Activated CD4-positive, alpha-beta T cell treated with anti-CD3 and anti-CD28 coated beads, Interleukin-2, amount 10 ng/mL, durations not matched to agents 7 days and 5 days (primary cell): ENCODE results near the gene NT5DC4. TPM values are rescaled to one million over a fixed set of nuclear protein-coding genes. Genes with fewer than 3 reads are reported as not detected.

Experiments used
- CTCF ChIA-PET: fragments of 350-600 bp; sonication (Branson Sonifier 250); formaldehyde crosslinking; loops from one replicate; lab custom pipeline; 2021; ENCODE audit warnings: antibody characterized with exemption; lab: Charles Lee
- POLR2A ChIA-PET: fragments of 350-600 bp; sonication (Branson Sonifier 250); formaldehyde crosslinking; loops from one replicate; lab custom pipeline; 2021; ENCODE audit warnings: antibody characterized with exemption; lab: Charles Lee
- DNase-seq: peaks from one replicate; pipeline ENCODE4 v3.0.0-alpha.2; 2020
- H3K27ac Mint-ChIP-seq: one replicate; pipeline ENCODE4 v1.8.0; 2021; ENCODE audit warnings: mild to moderate bottlenecking, moderate library complexity, mixed read lengths
- H3K27me3 Mint-ChIP-seq: one replicate; pipeline ENCODE4 v1.8.0; 2021; ENCODE audit warnings: mixed read lengths
- H3K36me3 Mint-ChIP-seq: one replicate; pipeline ENCODE4 v1.8.0; 2021; ENCODE audit warnings: low read depth, mixed read lengths
- H3K4me1 Mint-ChIP-seq: one replicate; pipeline ENCODE4 v1.8.0; 2021; ENCODE audit warnings: mixed read lengths
- H3K4me3 Mint-ChIP-seq: one replicate; pipeline ENCODE4 v1.8.0; 2021; ENCODE audit warnings: mild to moderate bottlenecking, moderate library complexity, mixed read lengths
- H3K9me3 Mint-ChIP-seq: one replicate; pipeline ENCODE4 v1.8.0; 2021; ENCODE audit warnings: mixed read lengths
- total RNA-seq, 2 experiments: library from RNA; stranded (reverse); gene quantifications; one replicate each; pipeline ENCODE4 v1.2.3, GENCODE V29; 2021

The NT5DC4 gene
- total RNA-seq, 2 experiments from 2014 or later, result not detected

GRCh38 chr2:112726487-112727190 is 5.8 kb downstream of the NT5DC4 start:
- no peak overlapping the region for H3K4me3 Mint-ChIP-seq
- peaks cover 21% of the 10 kb centered on the region for H3K4me1 Mint-ChIP-seq
- peaks cover 7% of the 10 kb centered on the region for H3K27me3 Mint-ChIP-seq
- peak; percentile 91 for DNase-seq
- H3K9me3 Mint-ChIP-seq, result no peaks in the 10 kb centered on the region
- peak overlapping the region; percentile 36 for H3K27ac Mint-ChIP-seq
- POLR2A ChIA-PET, result no interaction called here
- no peaks in the 10 kb centered on the region for H3K36me3 Mint-ChIP-seq
- CTCF ChIA-PET, result interaction anchor here (0.6 to 7.7 kb wide), 37 partner anchors 8 to 839 kb away, joined by 3 to 97 read pairs (median 4); partner anchors contain the start of genes CHCHD5 and SLC20A1

GRCh38 chr2:112727276-112728028 is 6.6 kb downstream of the NT5DC4 start:
- Mint-ChIP-seq H3K27me3 (peaks cover 7% of the 10 kb centered on the region), H3K9me3 (no peaks in the 10 kb centered on the region), H3K4me3 (no peak overlapping the region), H3K27ac (no peak overlapping the region), H3K36me3 (no peaks in the 10 kb centered on the region), H3K4me1 (peaks cover 21% of the 10 kb centered on the region)
- ChIA-PET POLR2A (no interaction called here), CTCF (interaction anchor here (0.6 to 7.7 kb wide), 26 partner anchors 9 to 606 kb away, joined by 3 to 97 read pairs (median 5); partner anchors contain the start of gene CHCHD5)
- no peak for DNase-seq

GRCh38 chr2:112728029-112728362 is 7.2 kb downstream of the NT5DC4 start:
- Mint-ChIP-seq H3K27ac (no peak overlapping the region), H3K4me3 (no peak overlapping the region), H3K4me1 (peaks cover 21% of the 10 kb centered on the region), H3K9me3 (no peaks in the 10 kb centered on the region), H3K27me3 (peaks cover 7% of the 10 kb centered on the region), H3K36me3 (no peaks in the 10 kb centered on the region)
- ChIA-PET CTCF (interaction anchor here (0.9 to 7.7 kb wide), 14 partner anchors 9 to 144 kb away, joined by 3 to 97 read pairs (median 8); partner anchors contain the start of gene CHCHD5), POLR2A (no interaction called here)
- DNase-seq, result peak; percentile 4

- no peak for DNase-seq
Observed at GRCh38 chr2:112728378-112729175, 7.8 kb downstream of the NT5DC4 start.

GRCh38 chr2:112730216-112730615 is 9.4 kb downstream of the NT5DC4 start:
- ChIA-PET CTCF (interaction anchor here (0.7 to 1.3 kb wide), 4 partner anchors 9 to 133 kb away, joined by 3 to 5 read pairs (median 4); no protein-coding TSS in a partner anchor), POLR2A (no interaction called here)
- DNase-seq, result no peak
- Mint-ChIP-seq H3K27me3 (peaks cover 7% of the 10 kb centered on the region), H3K4me1 (peaks cover 21% of the 10 kb centered on the region), H3K27ac (no peak overlapping the region), H3K4me3 (no peak overlapping the region), H3K9me3 (no peaks in the 10 kb centered on the region), H3K36me3 (no peaks in the 10 kb centered on the region)

More at GRCh38 chr2:112728378-112729175, 7.8 kb downstream of the NT5DC4 start:
- no peak overlapping the region for H3K4me3 Mint-ChIP-seq
- POLR2A ChIA-PET, result no interaction called here
- H3K27me3 Mint-ChIP-seq, result peaks cover 7% of the 10 kb centered on the region
- no peak overlapping the region for H3K27ac Mint-ChIP-seq
- H3K9me3 Mint-ChIP-seq, result no peaks in the 10 kb centered on the region
- CTCF ChIA-PET, result interaction anchor here (0.9 to 7.7 kb wide), 11 partner anchors 8 to 157 kb away, joined by 3 to 97 read pairs (median 3); partner anchors contain the start of gene CHCHD5
- H3K36me3 Mint-ChIP-seq, result no peaks in the 10 kb centered on the region
- peaks cover 21% of the 10 kb centered on the region for H3K4me1 Mint-ChIP-seq

GRCh38 chr2:112730791-112731190 is 10.0 kb downstream of the NT5DC4 start:
- no peak for DNase-seq
- Mint-ChIP-seq H3K27ac (no peak overlapping the region), H3K36me3 (no peaks in the 10 kb centered on the region), H3K4me1 (peaks cover 20% of the 10 kb centered on the region), H3K27me3 (peaks cover 7% of the 10 kb centered on the region), H3K9me3 (no peaks in the 10 kb centered on the region), H3K4me3 (no peak overlapping the region)
- ChIA-PET POLR2A (no interaction called here), CTCF (interaction anchor here (1.2 to 1.3 kb wide), 2 partner anchors 18 to 39 kb away, joined by 3 to 5 read pairs; no protein-coding TSS in a partner anchor)

- H3K36me3 Mint-ChIP-seq, result peaks cover 2% of the 10 kb centered on the region
- H3K27ac Mint-ChIP-seq, result no peak overlapping the region
- no peak for DNase-seq
- no peaks in the 10 kb centered on the region for H3K9me3 Mint-ChIP-seq
- CTCF ChIA-PET, result interaction anchor here (0.6 to 1.2 kb wide), 2 partner anchors 9 to 18 kb away, joined by 3 read pairs; no protein-coding TSS in a partner anchor
- no peak overlapping the region for H3K4me3 Mint-ChIP-seq
- H3K27me3 Mint-ChIP-seq, result peaks cover 7% of the 10 kb centered on the region
- peaks cover 16% of the 10 kb centered on the region for H3K4me1 Mint-ChIP-seq
- POLR2A ChIA-PET, result no interaction called here
Observed at GRCh38 chr2:112731479-112731878, 10.7 kb downstream of the NT5DC4 start.

GRCh38 chr2:112733456-112733855 is 12.6 kb downstream of the NT5DC4 start:
- Mint-ChIP-seq H3K4me3 (no peak overlapping the region), H3K27ac (no peak overlapping the region), H3K9me3 (no peaks in the 10 kb centered on the region), H3K36me3 (peaks cover 18% of the 10 kb centered on the region), H3K27me3 (no peaks in the 10 kb centered on the region), H3K4me1 (peaks cover under 1% of the 10 kb centered on the region)
- ChIA-PET CTCF (interaction anchor here (1.1 kb wide), 2 partner anchors 9 to 135 kb away, joined by 3 to 6 read pairs; no protein-coding TSS in a partner anchor), POLR2A (no interaction called here)
- DNase-seq, result peak; percentile 4

- Mint-ChIP-seq H3K27me3 (no peaks in the 10 kb centered on the region), H3K27ac (no peak overlapping the region), H3K4me3 (no peak overlapping the region), H3K9me3 (no peaks in the 10 kb centered on the region), H3K36me3 (peaks cover 22% of the 10 kb centered on the region), H3K4me1 (no peaks in the 10 kb centered on the region)
- DNase-seq, result peak; percentile 0
- CTCF ChIA-PET, result interaction anchor here (1.0 to 1.1 kb wide), 3 partner anchors 8 to 135 kb away, joined by 3 to 6 read pairs (median 3); no protein-coding TSS in a partner anchor
- POLR2A ChIA-PET, result no interaction called here
Observed at GRCh38 chr2:112733871-112734270, 13.1 kb downstream of the NT5DC4 start.

GRCh38 chr2:112737542-112738232 is 16.9 kb downstream of the NT5DC4 start:
- H3K36me3 Mint-ChIP-seq, result peaks cover 53% of the 10 kb centered on the region
- POLR2A ChIA-PET, result interaction anchor here (0.6 kb wide), 1 partner anchor 202 kb away, joined by 3 read pairs; no protein-coding TSS in a partner anchor
- H3K4me1 Mint-ChIP-seq, result no peaks in the 10 kb centered on the region
- CTCF ChIA-PET, result interaction anchor here (1.5 to 2.9 kb wide), 3 partner anchors 10 to 155 kb away, joined by 3 to 11 read pairs (median 10); no protein-coding TSS in a partner anchor
- no peak overlapping the region for H3K4me3 Mint-ChIP-seq
- DNase-seq, result no peak
- no peak overlapping the region for H3K27ac Mint-ChIP-seq
- no peaks in the 10 kb centered on the region for H3K9me3 Mint-ChIP-seq
- H3K27me3 Mint-ChIP-seq, result no peaks in the 10 kb centered on the region

- Mint-ChIP-seq H3K4me3 (no peak overlapping the region), H3K27me3 (no peaks in the 10 kb centered on the region), H3K36me3 (peaks cover 68% of the 10 kb centered on the region), H3K9me3 (no peaks in the 10 kb centered on the region), H3K4me1 (no peaks in the 10 kb centered on the region), H3K27ac (no peak overlapping the region)
- CTCF ChIA-PET, result interaction anchor here (0.6 to 5.6 kb wide), 4 partner anchors 9 to 201 kb away, joined by 3 to 27 read pairs (median 5); no protein-coding TSS in a partner anchor
- POLR2A ChIA-PET, result interaction anchor here (0.5 to 0.7 kb wide), 2 partner anchors 41 to 88 kb away, joined by 3 to 4 read pairs; no protein-coding TSS in a partner anchor
- no peak for DNase-seq
Observed at GRCh38 chr2:112740527-112740926, 19.7 kb downstream of the NT5DC4 start.
